Esophagus squamous epithelium (tissue), 4 donors: ENCODE data around the gene AMMECR1.

Source experiments
- POLR2A ChIP-seq, 4 donors: fragments of 450-650 bp; IDR thresholded peaks; one replicate each; pipeline ENCODE4 v1.6.1; 2017; ENCODE audit warnings: antibody characterized with exemption in 4 of 4, mild to moderate bottlenecking in 4 of 4, moderate library complexity in 3 of 4
- TF ChIP-seq, protein P1 (sequence below), 6 experiments: fragments of 450-650 bp in 4 of 6; fragments of 200-600 bp in 2 of 6; sonication (generic) in 2 of 6; IDR thresholded peaks; one replicate each; pipeline ENCODE4 v1.5.1; 2016 to 2019; ENCODE audit warnings: antibody characterized with exemption in 6 of 6, mild to moderate bottlenecking in 4 of 6, moderate library complexity in 4 of 6

- TF ChIP-seq, protein P1, sequence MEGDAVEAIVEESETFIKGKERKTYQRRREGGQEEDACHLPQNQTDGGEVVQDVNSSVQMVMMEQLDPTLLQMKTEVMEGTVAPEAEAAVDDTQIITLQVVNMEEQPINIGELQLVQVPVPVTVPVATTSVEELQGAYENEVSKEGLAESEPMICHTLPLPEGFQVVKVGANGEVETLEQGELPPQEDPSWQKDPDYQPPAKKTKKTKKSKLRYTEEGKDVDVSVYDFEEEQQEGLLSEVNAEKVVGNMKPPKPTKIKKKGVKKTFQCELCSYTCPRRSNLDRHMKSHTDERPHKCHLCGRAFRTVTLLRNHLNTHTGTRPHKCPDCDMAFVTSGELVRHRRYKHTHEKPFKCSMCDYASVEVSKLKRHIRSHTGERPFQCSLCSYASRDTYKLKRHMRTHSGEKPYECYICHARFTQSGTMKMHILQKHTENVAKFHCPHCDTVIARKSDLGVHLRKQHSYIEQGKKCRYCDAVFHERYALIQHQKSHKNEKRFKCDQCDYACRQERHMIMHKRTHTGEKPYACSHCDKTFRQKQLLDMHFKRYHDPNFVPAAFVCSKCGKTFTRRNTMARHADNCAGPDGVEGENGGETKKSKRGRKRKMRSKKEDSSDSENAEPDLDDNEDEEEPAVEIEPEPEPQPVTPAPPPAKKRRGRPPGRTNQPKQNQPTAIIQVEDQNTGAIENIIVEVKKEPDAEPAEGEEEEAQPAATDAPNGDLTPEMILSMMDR (IDR thresholded peaks at IDR 0.05) = no peak
- TF ChIP-seq POLR2A (IDR thresholded peaks at IDR 0.05) = no peak
These were observed 172.6 kb downstream of the AMMECR1 start for GRCh38 chrX:110145311-110145710.
